ENCODE data around the gene POTEB2.
"Not testable (repeated sequence)": the region's sequence is repeated elsewhere in the genome, so short reads cannot be mapped to it uniquely, and the experiment has no call there.

The POTEB2 gene

GRCh38 chr15:20866214-20866613, at the start of gene POTEB2:
POTEB2 (minus strand) TSS chr15:20866314; CDS start chr15:20866281, 33 bp downstream.
- not testable (repeated sequence) for ATAC-seq

- ATAC-seq, result not testable (repeated sequence)
These were observed 13.8 kb upstream of the POTEB2 start for GRCh38 chr15:20879916-20880315.

- not testable (repeated sequence) for ATAC-seq
These were observed 12.3 kb upstream of the POTEB2 start for GRCh38 chr15:20878464-20878863.

- not testable (repeated sequence) for ATAC-seq
These were observed 11.7 kb upstream of the POTEB2 start for GRCh38 chr15:20877819-20878218.
